IMR-90 (cell line): ENCODE measurements around the gene ABCA4. TPM values are rescaled to one million over a fixed set of nuclear protein-coding genes. Genes with fewer than 3 reads are reported as not detected.
A peak's percentile ranks its signal among the peaks of the same experiment; 100 is the strongest.

Source experiments
- ATAC-seq: fragments of 200-7000 bp; cut with Tn5 transposase; 2 replicates; pipeline ENCODE4 v1.9.1; 2020; ENCODE audit warnings: low read depth, mild to moderate bottlenecking, moderate library complexity
- BruUV-seq: library from RNA; stranded (reverse); fragments of 400-500 nt; replicated peaks from 2 replicates; lab custom pipeline; 2021; lab: Mats Ljungman, UMichigan
- CTCF ChIA-PET: fragments of 300-600 bp; formaldehyde crosslinking; extraction: SDS; loops from one replicate; lab custom pipeline; 2021; ENCODE audit warnings: antibody characterized with exemption; lab: Yijun Ruan, JAX
- POLR2A ChIA-PET: fragments of 300-600 bp; sonication (Branson Sonifier 250); formaldehyde crosslinking; loops from one replicate; lab custom pipeline; 2022; ENCODE audit warnings: antibody characterized with exemption; ENCODE audit not compliant: unreplicated experiment; lab: Charles Lee
- DNase-seq: peaks from one replicate; pipeline ENCODE4 v3.0.0; 2013
- H2AFZ ChIP-seq: replicated peaks from 2 replicates; pipeline ENCODE3; 2013; ENCODE audit warnings: low read length, mild to moderate bottlenecking; ENCODE audit not compliant: poor library complexity
- H2AK5ac ChIP-seq: 2 replicates; pipeline ENCODE4 v1.6.1; 2013; ENCODE audit warnings: low read depth, low read length, inconsistent platforms
- H2AK9ac ChIP-seq: replicated peaks from 2 replicates; pipeline ENCODE3; 2013; ENCODE audit warnings: mild to moderate bottlenecking, low read depth, low read length, moderate library complexity; ENCODE audit not compliant: poor library complexity
- H2BK120ac ChIP-seq: 2 replicates; pipeline ENCODE4 v1.6.1; 2013; ENCODE audit warnings: low read depth, low read length, inconsistent platforms
- H2BK15ac ChIP-seq: 3 replicates; pipeline ENCODE4 v1.6.1; 2013; ENCODE audit warnings: low read depth, low read length, inconsistent platforms
- H2BK20ac ChIP-seq: 2 replicates; pipeline ENCODE4 v1.6.1; 2013; ENCODE audit warnings: low read depth, mild to moderate bottlenecking, inconsistent platforms, low read length, moderate library complexity
- H2BK5ac ChIP-seq: 2 replicates; pipeline ENCODE4 v1.6.1; 2013; ENCODE audit warnings: mild to moderate bottlenecking, low read depth, low read length, inconsistent platforms; ENCODE audit not compliant: poor library complexity, severe bottlenecking
- H3K14ac ChIP-seq: replicated peaks from 2 replicates; pipeline ENCODE4 v1.6.1; 2013; ENCODE audit warnings: low read depth, low read length, inconsistent platforms
- H3K18ac ChIP-seq: 2 replicates; pipeline ENCODE4 v1.6.1; 2013; ENCODE audit warnings: low read depth, low read length, control low read depth
- H3K23ac ChIP-seq: 2 replicates; pipeline ENCODE4 v1.6.1; 2013; ENCODE audit warnings: low read depth, low read length, inconsistent platforms
- H3K27ac ChIP-seq: 2 replicates; pipeline ENCODE4 v1.5.1; 2013; ENCODE audit warnings: mild to moderate bottlenecking, control low read depth, low read length; ENCODE audit not compliant: insufficient read depth
- H3K27me3 ChIP-seq: 2 replicates; pipeline ENCODE4 v1.6.1; 2013; ENCODE audit warnings: low read length; ENCODE audit not compliant: control insufficient read depth, insufficient read depth
- H3K36me3 ChIP-seq: 2 replicates; pipeline ENCODE4 v1.6.1; 2013; ENCODE audit warnings: low read length, mixed read lengths; ENCODE audit not compliant: control insufficient read depth, insufficient read depth
- H3K4ac ChIP-seq: 2 replicates; pipeline ENCODE4 v1.6.1; 2013; ENCODE audit warnings: low read depth, low read length, inconsistent platforms
- H3K4me1 ChIP-seq: 2 replicates; pipeline ENCODE4 v1.6.1; 2013; ENCODE audit warnings: low read length, mixed read lengths; ENCODE audit not compliant: control insufficient read depth, insufficient read depth
- H3K4me2 ChIP-seq: 2 replicates; pipeline ENCODE4 v1.6.1; 2013; ENCODE audit warnings: low read depth, mild to moderate bottlenecking, control low read depth, low read length, moderate library complexity
- H3K4me3 ChIP-seq: 2 replicates; pipeline ENCODE4 v1.5.1; 2013; ENCODE audit warnings: low read depth, mild to moderate bottlenecking, control low read depth, low read length, moderate library complexity; ENCODE audit not compliant: insufficient read depth
- H3K56ac ChIP-seq: 2 replicates; pipeline ENCODE4 v1.6.1; 2013; ENCODE audit warnings: low read length, inconsistent platforms; ENCODE audit not compliant: insufficient read depth; ENCODE audit errors: extremely low read depth
- H3K79me1 ChIP-seq, 2 experiments: 2 replicates each; pipeline ENCODE4 v1.6.1; 2013; ENCODE audit warnings: low read length in 2 of 2, inconsistent platforms in 1 of 2, low read depth in 1 of 2
- H3K9ac ChIP-seq: 2 replicates; pipeline ENCODE4 v1.6.1; 2013; ENCODE audit warnings: low read depth, low read length, control low read depth
- H3K9me1 ChIP-seq: 2 replicates; pipeline ENCODE4 v1.6.1; 2013; ENCODE audit warnings: low read length, inconsistent platforms; ENCODE audit not compliant: insufficient read depth
- H3K9me3 ChIP-seq: 2 replicates; pipeline ENCODE4 v1.6.1; 2013; ENCODE audit warnings: low read length; ENCODE audit not compliant: control insufficient read depth, insufficient read depth
- H4K20me1 ChIP-seq: 2 replicates; pipeline ENCODE4 v1.6.1; 2013; ENCODE audit warnings: low read length, inconsistent platforms; ENCODE audit not compliant: insufficient read depth
- H4K5ac ChIP-seq: 2 replicates; pipeline ENCODE4 v1.6.1; 2013; ENCODE audit warnings: mild to moderate bottlenecking, low read depth, low read length, control low read depth
- H4K8ac ChIP-seq, 2 experiments: 2 replicates each; pipeline ENCODE4 v1.6.1; 2013; ENCODE audit warnings: low read depth in 2 of 2, low read length in 2 of 2, control low read depth in 1 of 2, inconsistent platforms in 1 of 2
- H4K91ac ChIP-seq: 2 replicates; pipeline ENCODE4 v1.6.1; 2013; ENCODE audit warnings: low read depth, low read length, inconsistent platforms; ENCODE audit not compliant: insufficient read depth
- BHLHE40 ChIP-seq: fragments of 150-350 bp; IDR thresholded peaks from 2 replicates; pipeline ENCODE4 v1.6.1; 2016; ENCODE audit warnings: mild to moderate bottlenecking, low read depth, low read length
- CEBPB ChIP-seq: IDR thresholded peaks from 2 replicates; pipeline ENCODE4 v1.6.1; 2012; ENCODE audit warnings: low read depth, low read length, improper control_type of control experiment
- CHD1 ChIP-seq: IDR thresholded peaks from 2 replicates; pipeline ENCODE4 v1.6.1; 2012; ENCODE audit warnings: low read depth, low read length, improper control_type of control experiment
- CTCF ChIP-seq: conservative IDR thresholded peaks from 2 replicates; pipeline ENCODE4 v1.5.1; 2012; ENCODE audit warnings: mild to moderate bottlenecking, low read depth, low read length, improper control_type of control experiment
- ELK1 ChIP-seq: fragments of 150-350 bp; IDR thresholded peaks from 2 replicates; pipeline ENCODE4 v1.6.1; 2016; ENCODE audit warnings: low read depth, mild to moderate bottlenecking, low read length, moderate library complexity, borderline replicate concordance
- FOS ChIP-seq: fragments of 150-350 bp; IDR thresholded peaks from 2 replicates; pipeline ENCODE4 v1.6.1; 2016; ENCODE audit warnings: low read depth, low read length
- MAFK ChIP-seq: IDR thresholded peaks from 2 replicates; pipeline ENCODE4 v1.6.1; 2012; ENCODE audit warnings: low read depth, low read length, improper control_type of control experiment
- MAZ ChIP-seq: IDR thresholded peaks from 2 replicates; pipeline ENCODE4 v1.6.1; 2012; ENCODE audit warnings: low read depth, mild to moderate bottlenecking, low read length, improper control_type of control experiment, moderate library complexity, borderline replicate concordance
- MXI1 ChIP-seq: IDR thresholded peaks from 2 replicates; pipeline ENCODE4 v1.6.1; 2012; ENCODE audit warnings: low read depth, mild to moderate bottlenecking, low read length, moderate library complexity, borderline replicate concordance
- NFE2L2 ChIP-seq: fragments of 150-350 bp; IDR thresholded peaks from 2 replicates; pipeline ENCODE4 v1.6.1; 2016; ENCODE audit warnings: low read depth, mild to moderate bottlenecking, low read length
- POLR2A ChIP-seq: IDR thresholded peaks from 2 replicates; pipeline ENCODE4 v1.6.1; 2012; ENCODE audit warnings: mild to moderate bottlenecking, low read depth, low read length
- SMC3 ChIP-seq: fragments of 150-350 bp; IDR thresholded peaks from 2 replicates; pipeline ENCODE4 v1.6.1; 2016; ENCODE audit warnings: low read depth, mild to moderate bottlenecking, antibody characterized with exemption, low read length, moderate library complexity
- USF2 ChIP-seq: fragments of 150-350 bp; IDR thresholded peaks from 2 replicates; pipeline ENCODE4 v1.6.1; 2017; ENCODE audit warnings: mild to moderate bottlenecking, antibody characterized with exemption, low read length, low read depth
- WGBS, 2 experiments: methylation state at CpG; one replicate each; pipeline versions ENCODE4 v1.1.5 to v1.1.7; 2013; ENCODE audit warnings: missing lambda C conversion rate in 2 of 2; ENCODE audit not compliant: insufficient read length in 1 of 2; ENCODE audit errors: extremely low coverage in 2 of 2; 5-methylcytosine and 5-hydroxymethylcytosine counted together
- dilution Hi-C: fragments of 300-500 bp; cut with HindIII; formaldehyde crosslinking; loops from one replicate; pipeline ENCODE4 v1.14.3; 2018; ENCODE audit warnings: low sequenced_read_pairs; ENCODE audit not compliant: unreplicated experiment
- in situ Hi-C: fragments of 300-500 bp; cut with MboI; formaldehyde crosslinking; loops from 3 replicates; pipeline ENCODE4 v1.14.3; 2019; ENCODE audit warnings: low sequenced_read_pairs, inconsistent platforms, mixed read lengths
- intact Hi-C: fragments of 100-400 bp; cut with micrococcal nuclease; formaldehyde crosslinking; loops from 2 replicates; pipeline ENCODE4 v1.10.0; 2022
- polyA plus RNA-seq, 3 experiments: library from polyadenylated mRNA; depleted of rRNA; stranded (reverse); fragments of >200 nt; gene quantifications; 2 replicates each; pipeline ENCODE4 v1.2.3, GENCODE V29; 2012; ENCODE audit warnings: low replicate concordance in 1 of 3
- total RNA-seq: library from RNA; depleted of rRNA; stranded (reverse); fragments of >200 nt; gene quantifications from 2 replicates; pipeline ENCODE4 v1.2.3, GENCODE V29; 2012

Gene ABCA4
- total and polyA plus RNA-seq, 2 of the 4 experiments (the other 2 are of a cell fraction) = under 0.01 to 0.36 TPM

- Histone ChIP-seq H3K56ac (no peak overlapping the region), H2BK5ac (no peak overlapping the region), H2AK9ac (no peak overlapping the region), H3K9me1 (peaks cover 12% of the 10 kb centered on the region), H3K18ac (0 out of 2 replicates have a peak overlapping the region, but pooled peaks have one; percentile 12), H3K27ac (no peak overlapping the region), H4K20me1 (no peaks in the 10 kb centered on the region), H2BK15ac (peak overlapping the region; percentile 17; the same call in 1 of the 3 replicates), H4K91ac (0 out of 2 replicates have a peak overlapping the region, but pooled peaks have one; percentile 3), H3K23ac (no peak overlapping the region; the same call in 1 of the 2 replicates), H3K36me3 (no peaks in the 10 kb centered on the region), H3K4me3 (no peak overlapping the region), H3K4me2 (no peak overlapping the region), H4K8ac (0 out of 4 replicates have a peak overlapping the region, but pooled peaks of 1 of the 2 experiments have one; percentile 17), H3K4ac (peak overlapping the region; percentile 12; the same call in 1 of the 2 replicates), H2BK20ac (peak overlapping the region; percentile 51; the same call in 1 of the 2 replicates), H2AK5ac (peak overlapping the region; percentile 43; the same call in 1 of the 2 replicates), H3K79me1 (no peaks in the 10 kb centered on the region), H3K9ac (no peak overlapping the region), H3K9me3 (no peaks in the 10 kb centered on the region), H3K4me1 (peaks cover 10% of the 10 kb centered on the region; the same call in 1 of the 2 replicates), H3K14ac (0 out of 2 replicates have a peak overlapping the region, but pooled peaks have one; percentile 45), H2BK120ac (peak overlapping the region; percentile 20), H2AFZ (peak overlapping the region; percentile 40), H3K27me3 (no peaks in the 10 kb centered on the region), H4K5ac (no peak overlapping the region)
- POLR2A ChIA-PET = no interaction called here
- in situ Hi-C loops = loop anchor here (25.0 kb wide), 1 partner anchor 414 kb away; no protein-coding TSS in a partner anchor
- intact Hi-C loops = loop anchor here (5.0 kb wide), 1 partner anchor 189 kb away; the partner anchor contains the start of gene ARHGAP29
- no peak for DNase-seq
- WGBS, 2 experiments = 69% methylated on average over 2 of the region's 11 CpGs; no CpG with 5 or more reads in 1 of the 2 experiments
- dilution Hi-C loops = no loop called here
- no peak for ATAC-seq
- CTCF ChIA-PET = interaction anchor here (0.6 to 2.3 kb wide), 2 partner anchors 287 to 293 kb away, joined by 4 to 8 read pairs; no protein-coding TSS in a partner anchor
- BruUV-seq = no TSS peak
- TF ChIP-seq SMC3 (no peak), MXI1 (no peak), CTCF (no peak), POLR2A (no peak), USF2 (no peak), NFE2L2 (no peak), ELK1 (no peak), MAZ (no peak), CHD1 (no peak), BHLHE40 (no peak), FOS (no peak), MAFK (no peak), CEBPB (no peak)
These were observed 72.4 kb downstream of the ABCA4 start for GRCh38 chr1:94048413-94049164.
